ENCODE measurements around the gene CEP72.

- no peak for TF ChIP-seq CTCF (IDR thresholded peaks at IDR 0.05)
- no peak for TF ChIP-seq POLR2A (IDR thresholded peaks at IDR 0.05)
Measured at GRCh38 chr5:579211-579610, 32.9 kb upstream of the CEP72 start.

Data from heart left ventricle (tissue), 13 donors.